PC-3 (cell line): ENCODE results near the gene TLCD2. TPM values are rescaled to one million over a fixed set of nuclear protein-coding genes. Genes with fewer than 3 reads are reported as not detected.

Experiments used
- ATAC-seq: fragments of 200-7000 bp; cut with Tn5 transposase; 2 replicates; pipeline ENCODE4 v1.9.1; 2020; ENCODE audit warnings: mild to moderate bottlenecking, moderate library complexity
- BruUV-seq: library from RNA; stranded (reverse); fragments of 400-500 nt; replicated peaks from 2 replicates; lab custom pipeline; 2021; lab: Mats Ljungman, UMichigan
- CTCF ChIA-PET: fragments of 300-600 bp; sonication (Branson Sonifier 250); formaldehyde crosslinking; loops from one replicate; lab custom pipeline; 2022; ENCODE audit warnings: antibody characterized with exemption; lab: Charles Lee
- POLR2A ChIA-PET: fragments of 300-600 bp; sonication (Branson Sonifier 250); formaldehyde crosslinking; loops from one replicate; lab custom pipeline; 2022; ENCODE audit warnings: antibody characterized with exemption; ENCODE audit not compliant: unreplicated experiment; lab: Charles Lee
- DNase-seq: peaks from one replicate; pipeline ENCODE4 v3.0.0-alpha.2; 2015
- H2AFZ ChIP-seq: fragments of 300-600 bp; sonication (generic); 2 replicates; pipeline ENCODE4 v1.6.0; 2016; ENCODE audit warnings: antibody characterized with exemption, low read length
- H3F3A ChIP-seq: fragments of 300-600 bp; sonication (generic); one replicate; pipeline ENCODE4 v1.6.0; 2017; ENCODE audit warnings: antibody characterized with exemption, low read length, control low read depth, mild to moderate bottlenecking; ENCODE audit not compliant: unreplicated experiment
- H3K27ac ChIP-seq: fragments of 300-600 bp; sonication (generic); 2 replicates; pipeline ENCODE4 v1.5.1; 2016; ENCODE audit warnings: mild to moderate bottlenecking, low read length
- H3K27me3 ChIP-seq: fragments of 300-600 bp; sonication (generic); 2 replicates; pipeline ENCODE4 v1.6.1; 2016; ENCODE audit warnings: low read length, mixed read lengths
- H3K36me3 ChIP-seq: fragments of 300-600 bp; sonication (generic); 2 replicates; pipeline ENCODE4 v1.6.1; 2016; ENCODE audit warnings: low read depth, mixed run types, low read length, mixed read lengths
- H3K4me1 ChIP-seq: fragments of 300-600 bp; sonication (generic); 2 replicates; pipeline ENCODE4 v1.5.1; 2016; ENCODE audit warnings: low read length; ENCODE audit not compliant: insufficient read depth
- H3K4me2 ChIP-seq: fragments of 300-600 bp; sonication (generic); 2 replicates; pipeline ENCODE4 v1.6.0; 2016; ENCODE audit warnings: low read length
- H3K4me3 ChIP-seq: fragments of 300-600 bp; sonication (generic); 2 replicates; pipeline ENCODE4 v1.5.1; 2016; ENCODE audit warnings: mild to moderate bottlenecking, low read length, mixed read lengths
- H3K79me2 ChIP-seq: fragments of 300-600 bp; sonication (generic); 2 replicates; pipeline ENCODE4 v1.6.1; 2017; ENCODE audit warnings: low read length, mixed read lengths
- H3K9ac ChIP-seq: fragments of 300-600 bp; sonication (generic); 2 replicates; pipeline ENCODE4 v1.6.0; 2016; ENCODE audit warnings: mild to moderate bottlenecking, low read length
- H3K9me2 ChIP-seq: fragments of 300-600 bp; sonication (generic); replicated peaks from 2 replicates; pipeline ENCODE4 v1.6.1; 2016; ENCODE audit warnings: mixed run types, low read length, mixed read lengths
- H3K9me3 ChIP-seq: fragments of 300-600 bp; sonication (generic); 2 replicates; pipeline ENCODE4 v1.6.1; 2016; ENCODE audit warnings: low read length, mixed read lengths
- H4K20me1 ChIP-seq: fragments of 300-600 bp; sonication (generic); 2 replicates; pipeline ENCODE4 v1.6.1; 2016; ENCODE audit warnings: low read length, mixed read lengths
- EZH2 ChIP-seq: fragments of 300-600 bp; sonication (generic); IDR thresholded peaks from one replicate; pipeline ENCODE4 v1.6.1; 2017; ENCODE audit warnings: antibody characterized with exemption, mild to moderate bottlenecking, low read length; ENCODE audit not compliant: unreplicated experiment
- EZH2phosphoT487 ChIP-seq: fragments of 300-600 bp; sonication (generic); IDR thresholded peaks from 2 replicates; pipeline ENCODE4 v1.6.1; 2018; ENCODE audit warnings: mild to moderate bottlenecking, antibody characterized with exemption, low read length, borderline replicate concordance
- intact Hi-C: fragments of 100-400 bp; cut with micrococcal nuclease; formaldehyde crosslinking; loops from 2 replicates; pipeline ENCODE4 v1.9.0; 2023
- total RNA-seq: library from RNA; depleted of rRNA; stranded (reverse); fragments of >200 nt; gene quantifications from 2 replicates; pipeline ENCODE4 v1.2.3, GENCODE V29; 2014
- TF ChIP-seq, protein P1 (sequence below): fragments of 300-600 bp; sonication (generic); conservative IDR thresholded peaks from 2 replicates; pipeline ENCODE4 v1.5.1; 2017; ENCODE audit warnings: antibody characterized with exemption, low read depth, mild to moderate bottlenecking, low read length

Gene TLCD2
- total RNA-seq, 1 experiment from 2014 or later, result 0.77 TPM

DNA sequence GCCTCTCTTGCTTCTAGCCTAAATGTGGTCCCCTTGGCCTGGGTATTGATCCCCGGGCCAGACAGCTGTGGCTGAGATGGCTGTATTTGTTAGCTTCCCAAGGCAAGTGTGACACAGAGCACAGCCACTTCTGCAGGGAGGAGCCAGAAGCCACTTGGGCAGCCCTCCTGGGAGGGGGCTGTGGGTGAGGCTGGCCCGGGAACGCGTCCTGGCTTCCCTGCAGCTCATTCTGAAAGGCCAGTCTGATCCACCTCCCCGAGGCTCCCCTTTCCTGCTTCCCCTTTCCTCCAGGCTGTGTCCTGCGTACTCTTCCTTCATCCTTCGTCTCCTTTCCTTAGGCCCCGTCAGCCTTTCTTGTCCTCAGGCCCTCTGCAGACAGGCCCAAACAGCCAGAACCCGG, 40.5 kb upstream of the TLCD2 start:
- no peak overlapping the region for H3K4me2 ChIP-seq
- no peak overlapping the region for H3K9ac ChIP-seq
- H2AFZ ChIP-seq, result no peak overlapping the region
- ATAC-seq, result no peak
- no TSS peak for BruUV-seq
- intact Hi-C loops, result no loop called here
- ChIA-PET POLR2A (no interaction called here), CTCF (no interaction called here)
- H3K79me2 ChIP-seq, result no peaks in the 10 kb centered on the region
- TF ChIP-seq, protein P1, sequence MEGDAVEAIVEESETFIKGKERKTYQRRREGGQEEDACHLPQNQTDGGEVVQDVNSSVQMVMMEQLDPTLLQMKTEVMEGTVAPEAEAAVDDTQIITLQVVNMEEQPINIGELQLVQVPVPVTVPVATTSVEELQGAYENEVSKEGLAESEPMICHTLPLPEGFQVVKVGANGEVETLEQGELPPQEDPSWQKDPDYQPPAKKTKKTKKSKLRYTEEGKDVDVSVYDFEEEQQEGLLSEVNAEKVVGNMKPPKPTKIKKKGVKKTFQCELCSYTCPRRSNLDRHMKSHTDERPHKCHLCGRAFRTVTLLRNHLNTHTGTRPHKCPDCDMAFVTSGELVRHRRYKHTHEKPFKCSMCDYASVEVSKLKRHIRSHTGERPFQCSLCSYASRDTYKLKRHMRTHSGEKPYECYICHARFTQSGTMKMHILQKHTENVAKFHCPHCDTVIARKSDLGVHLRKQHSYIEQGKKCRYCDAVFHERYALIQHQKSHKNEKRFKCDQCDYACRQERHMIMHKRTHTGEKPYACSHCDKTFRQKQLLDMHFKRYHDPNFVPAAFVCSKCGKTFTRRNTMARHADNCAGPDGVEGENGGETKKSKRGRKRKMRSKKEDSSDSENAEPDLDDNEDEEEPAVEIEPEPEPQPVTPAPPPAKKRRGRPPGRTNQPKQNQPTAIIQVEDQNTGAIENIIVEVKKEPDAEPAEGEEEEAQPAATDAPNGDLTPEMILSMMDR, result no peak
- no peaks in the 10 kb centered on the region for H3K36me3 ChIP-seq
- no peak for DNase-seq
- no peaks in the 10 kb centered on the region for H3K9me2 ChIP-seq
- no peak overlapping the region for H3K4me3 ChIP-seq
- H3K27ac ChIP-seq, result no peak overlapping the region
- no peaks in the 10 kb centered on the region for H3K27me3 ChIP-seq
- H3K9me3 ChIP-seq, result no peaks in the 10 kb centered on the region
- H3F3A ChIP-seq, result no peaks in the 10 kb centered on the region
- no peaks in the 10 kb centered on the region for H4K20me1 ChIP-seq
- peaks cover 14% of the 10 kb centered on the region for H3K4me1 ChIP-seq

DNA sequence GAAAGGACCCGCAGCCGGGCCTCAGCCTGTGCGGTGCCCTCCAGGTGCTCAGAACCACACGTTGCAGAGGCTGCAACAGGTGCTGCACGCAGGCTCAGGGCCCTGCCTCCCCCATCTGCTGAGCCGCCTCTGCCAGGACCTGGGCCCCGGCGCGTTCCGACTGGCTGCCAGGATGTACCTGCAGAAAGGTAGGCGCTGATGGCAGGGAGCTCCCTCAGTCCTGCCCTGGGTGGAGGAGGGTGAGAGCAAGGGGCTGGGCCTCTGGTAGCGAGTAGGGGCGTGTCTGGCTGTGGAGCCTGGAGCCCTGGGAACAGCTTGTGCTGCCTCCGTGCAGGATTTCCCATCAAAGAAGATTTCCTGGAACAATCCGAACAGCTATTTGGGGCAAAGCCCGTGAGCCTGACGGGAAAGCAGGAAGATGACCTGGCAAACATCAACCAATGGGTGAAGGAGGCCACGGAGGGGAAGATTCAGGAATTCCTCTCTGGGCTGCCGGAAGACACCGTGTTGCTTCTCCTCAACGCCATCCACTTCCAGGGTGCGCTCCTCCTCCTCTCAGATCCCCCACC, 36.9 kb upstream of the TLCD2 start:
- DNase-seq (no peak), ATAC-seq (no peak)
- H3K27ac ChIP-seq, result no peak overlapping the region
- H3K4me3 ChIP-seq, result no peak overlapping the region
- peaks cover 2% of the 10 kb centered on the region; the same call in 1 of the 2 replicates for H3K4me1 ChIP-seq
- H4K20me1 ChIP-seq, result no peaks in the 10 kb centered on the region
- H3K9ac ChIP-seq, result no peak overlapping the region
- no peak overlapping the region for H2AFZ ChIP-seq
- H3F3A ChIP-seq, result no peaks in the 10 kb centered on the region
- ChIA-PET CTCF (no interaction called here), POLR2A (no interaction called here)
- H3K27me3 ChIP-seq, result no peaks in the 10 kb centered on the region
- H3K9me3 ChIP-seq, result no peaks in the 10 kb centered on the region
- H3K4me2 ChIP-seq, result no peak overlapping the region
- no TSS peak for BruUV-seq
- intact Hi-C loops, result no loop called here
- H3K36me3 ChIP-seq, result no peaks in the 10 kb centered on the region
- H3K79me2 ChIP-seq, result no peaks in the 10 kb centered on the region
- H3K9me2 ChIP-seq, result no peaks in the 10 kb centered on the region
- TF ChIP-seq EZH2phosphoT487 (no peak), EZH2 (no peak)
- TF ChIP-seq, protein P1, result no peak

DNA sequence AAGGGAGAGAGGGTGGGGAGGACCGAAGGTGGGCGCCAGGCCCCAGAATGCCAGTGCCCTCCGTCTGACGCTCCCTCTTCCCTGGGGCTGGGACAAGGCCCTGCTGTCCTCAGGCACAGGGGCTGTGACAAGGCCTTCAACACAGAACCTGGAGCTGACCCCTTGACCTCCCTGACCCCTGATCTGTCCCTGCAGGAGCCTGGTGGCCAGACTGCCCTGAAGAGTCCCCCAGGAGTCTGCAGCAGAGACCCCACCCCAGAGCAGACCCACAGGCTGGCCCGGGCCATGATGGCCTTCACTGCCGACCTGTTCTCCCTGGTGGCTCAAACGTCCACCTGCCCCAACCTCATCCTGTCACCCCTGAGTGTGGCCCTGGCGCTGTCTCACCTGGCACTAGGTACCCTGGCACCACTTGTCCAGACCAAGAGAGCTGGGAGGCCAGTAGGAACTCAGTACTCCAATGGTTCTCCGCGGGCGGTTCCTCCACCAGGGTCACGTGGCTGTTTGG, 35.4 kb upstream of the TLCD2 start:
- intact Hi-C loops, result no loop called here
- Histone ChIP-seq H3K4me1 (no peaks in the 10 kb centered on the region), H3K27ac (no peak overlapping the region), H4K20me1 (no peaks in the 10 kb centered on the region), H3K79me2 (no peaks in the 10 kb centered on the region), H3K9me2 (no peaks in the 10 kb centered on the region), H3K36me3 (no peaks in the 10 kb centered on the region), H3K4me2 (no peak overlapping the region), H3K4me3 (no peak overlapping the region), H3F3A (no peaks in the 10 kb centered on the region), H2AFZ (no peak overlapping the region), H3K27me3 (no peaks in the 10 kb centered on the region), H3K9ac (no peak overlapping the region), H3K9me3 (no peaks in the 10 kb centered on the region)
- CTCF ChIA-PET, result no interaction called here
- TF ChIP-seq, protein P1, result no peak
- TF ChIP-seq EZH2phosphoT487 (no peak), EZH2 (no peak)
- DNase-seq, result no peak
- POLR2A ChIA-PET, result no interaction called here
- ATAC-seq, result no peak
- no TSS peak for BruUV-seq
